Naive B cell (primary cell): ENCODE data around the gene CIZ1. TPM values are rescaled to one million over a fixed set of nuclear protein-coding genes. Genes with fewer than 3 reads are reported as not detected.

Experiments used
- ATAC-seq, 2 donors: fragments of 150-1000 bp; cut with Tn5 transposase; 2 replicates each; pipeline ENCODE4 v1.10.0; 2021; ENCODE audit warnings: low read depth in 2 of 2, mild to moderate bottlenecking in 2 of 2, moderate library complexity in 2 of 2
- DNase-seq: peaks from one replicate; pipeline ENCODE4 v3.0.0; 2022
- H3K27ac Mint-ChIP-seq, 6 donors: one replicate each; pipeline ENCODE4 v1.8.0; 2020 to 2022; ENCODE audit warnings: mild to moderate bottlenecking in 6 of 6, mixed read lengths in 6 of 6, moderate library complexity in 5 of 6, inconsistent platforms in 2 of 6
- H3K27me3 Mint-ChIP-seq, 3 donors: one replicate each; pipeline ENCODE4 v1.8.0; 2021 to 2022; ENCODE audit warnings: mixed read lengths in 3 of 3, mild to moderate bottlenecking in 1 of 3
- H3K36me3 Mint-ChIP-seq, 2 donors: one replicate each; pipeline ENCODE4 v1.8.0; 2020 to 2022; ENCODE audit warnings: mixed read lengths in 2 of 2, inconsistent platforms in 1 of 2, mild to moderate bottlenecking in 1 of 2
- H3K4me1 Mint-ChIP-seq, 3 donors: one replicate each; pipeline ENCODE4 v1.8.0; 2020 to 2022; ENCODE audit warnings: mixed read lengths in 3 of 3, inconsistent platforms in 1 of 3, mild to moderate bottlenecking in 1 of 3, moderate library complexity in 1 of 3
- H3K4me3 Mint-ChIP-seq, 8 donors: one replicate each; pipeline ENCODE4 v1.8.0; 2020 to 2022; ENCODE audit warnings: mild to moderate bottlenecking in 8 of 8, mixed read lengths in 8 of 8, moderate library complexity in 8 of 8, inconsistent platforms in 2 of 8
- H3K9me3 Mint-ChIP-seq, 7 donors: one replicate each; pipeline ENCODE4 v1.8.0; 2020 to 2022; ENCODE audit warnings: mixed read lengths in 7 of 7, mild to moderate bottlenecking in 5 of 7, inconsistent platforms in 2 of 7, moderate library complexity in 1 of 7
- polyA plus RNA-seq, 6 donors: library from polyadenylated mRNA; unstranded; fragments of 300-500 nt; fragmentation: Illumina TruSeq; gene quantifications; one replicate each; pipeline ENCODE4 v1.2.3, GENCODE V29; 2021; ENCODE audit warnings: low read depth in 6 of 6

CIZ1 gene
- polyA plus RNA-seq, 6 donors from 2014 or later, result 5.6 to 34.6 (median 9.9) TPM

DNA sequence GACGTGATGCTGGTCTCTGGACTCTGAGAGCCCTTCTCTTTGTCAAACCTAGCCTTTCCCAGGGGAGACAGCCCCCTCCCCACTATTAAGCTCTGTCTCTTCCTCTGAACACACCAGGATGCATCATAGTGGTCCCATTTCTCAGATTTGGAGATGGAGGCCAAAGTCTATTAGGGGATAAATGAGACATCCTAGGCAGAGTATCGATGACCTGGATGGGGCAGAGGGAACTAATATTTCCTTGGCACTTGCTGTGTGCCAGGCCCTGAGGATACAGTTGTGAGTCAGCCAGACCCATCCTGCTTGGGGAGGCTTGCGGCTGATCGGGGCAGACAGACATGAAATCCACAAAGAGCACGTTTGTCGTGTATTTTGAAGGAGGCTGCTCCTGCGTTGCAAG is 17.0 kb upstream of the CIZ1 start:
- Mint-ChIP-seq H3K4me1 (peaks cover 3 to 7% (median 5%) of the 10 kb centered on the region in 3 donors), H3K9me3 (no peaks in the 10 kb centered on the region), H3K36me3 (no peaks in the 10 kb centered on the region), H3K27me3 (peaks cover 4 to 61% (median 47%) of the 10 kb centered on the region in 3 donors), H3K27ac (no peak overlapping the region), H3K4me3 (no peak overlapping the region)
- DNase-seq (no peak), ATAC-seq (no peak)

DNA sequence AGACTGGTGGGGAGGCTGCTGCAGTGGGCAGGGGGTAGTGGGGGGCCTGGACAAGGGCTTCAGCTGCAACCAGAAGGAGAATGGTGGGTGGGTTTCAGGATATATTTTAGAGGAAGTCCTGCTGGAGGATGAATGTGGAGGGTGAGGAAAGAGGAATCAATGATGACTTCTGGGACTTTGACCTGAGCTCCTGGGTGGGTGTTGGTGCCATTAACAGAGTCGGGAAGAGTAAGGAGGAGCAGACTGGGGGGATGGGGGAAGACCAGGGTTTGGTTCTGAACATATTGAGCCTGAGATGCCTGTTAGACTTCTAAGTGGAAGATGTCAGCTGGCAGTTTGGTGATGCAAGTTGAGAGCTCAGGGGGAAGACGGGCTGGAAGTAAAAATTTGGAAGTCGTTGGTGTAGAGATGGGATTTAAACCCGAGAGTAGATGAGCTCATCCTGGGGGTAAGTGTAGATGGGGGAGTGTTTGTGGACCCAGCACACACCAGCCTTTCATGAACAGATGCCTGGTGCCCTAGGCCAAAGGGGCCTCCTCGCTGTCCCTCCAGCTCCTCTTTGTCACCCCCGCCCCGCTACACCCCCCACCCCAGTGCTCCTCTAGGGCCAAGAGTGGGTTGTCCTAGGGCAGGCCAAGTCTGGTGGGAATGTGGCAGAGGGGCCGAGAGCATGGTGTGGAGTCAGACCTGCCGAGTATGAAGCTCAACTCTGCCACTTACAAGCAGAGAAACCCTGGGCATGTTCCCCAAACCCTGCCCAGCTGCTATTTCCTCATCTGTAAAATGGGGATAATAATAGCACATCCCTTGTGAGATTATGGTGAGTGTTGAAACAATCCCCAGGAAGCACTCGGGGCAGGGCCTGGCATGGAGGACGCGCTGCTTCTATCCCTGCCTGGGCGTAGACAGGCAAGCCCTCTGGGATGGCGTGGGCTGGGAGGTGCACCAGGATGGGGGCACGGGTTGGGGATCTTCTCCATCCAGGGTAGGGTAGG is 15.8 kb upstream of the CIZ1 start:
- no peaks in the 10 kb centered on the region for H3K36me3 Mint-ChIP-seq
- peaks cover 7 to 11% (median 8%) of the 10 kb centered on the region in 3 donors for H3K4me1 Mint-ChIP-seq
- H3K9me3 Mint-ChIP-seq, result no peaks in the 10 kb centered on the region
- ATAC-seq (no peak), DNase-seq (no peak)
- H3K27me3 Mint-ChIP-seq, result peaks cover 9 to 54% (median 37%) of the 10 kb centered on the region in 3 donors
- H3K4me3 Mint-ChIP-seq, result peak overlapping the region in 1 of 8 donors; percentile 8
- peak overlapping the region in 3 of 6 donors; percentile 28 to 50 (median 43) for H3K27ac Mint-ChIP-seq

DNA sequence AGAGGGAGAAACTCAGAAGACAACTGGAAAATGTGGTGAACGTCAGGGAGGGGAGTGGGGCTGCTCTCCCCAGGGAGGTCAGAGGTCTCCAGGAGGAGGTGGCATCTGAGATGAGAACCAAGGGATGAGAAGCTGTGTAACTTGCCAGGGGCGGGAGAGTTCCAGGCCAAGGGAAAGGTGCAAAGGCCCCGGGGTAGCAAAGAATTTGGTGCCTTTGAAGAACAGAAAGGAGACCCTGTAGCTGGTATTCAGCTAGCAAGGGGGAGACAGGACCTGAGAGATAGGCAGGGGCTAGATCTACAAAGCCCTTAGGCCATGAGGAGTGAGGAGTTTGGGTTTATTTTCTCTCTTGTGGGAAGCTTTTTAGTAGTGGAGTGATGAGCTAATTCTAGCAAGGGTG is 15.1 kb upstream of the CIZ1 start:
- Mint-ChIP-seq H3K4me1 (peaks cover 7 to 11% (median 8%) of the 10 kb centered on the region in 3 donors), H3K27ac (peak overlapping the region in 1 of 6 donors; percentile 50), H3K27me3 (peaks cover 9 to 46% (median 30%) of the 10 kb centered on the region in 3 donors), H3K4me3 (peak overlapping the region in 1 of 8 donors; percentile 8), H3K9me3 (no peaks in the 10 kb centered on the region), H3K36me3 (no peaks in the 10 kb centered on the region)
- ATAC-seq, result no peak
- no peak for DNase-seq

DNA sequence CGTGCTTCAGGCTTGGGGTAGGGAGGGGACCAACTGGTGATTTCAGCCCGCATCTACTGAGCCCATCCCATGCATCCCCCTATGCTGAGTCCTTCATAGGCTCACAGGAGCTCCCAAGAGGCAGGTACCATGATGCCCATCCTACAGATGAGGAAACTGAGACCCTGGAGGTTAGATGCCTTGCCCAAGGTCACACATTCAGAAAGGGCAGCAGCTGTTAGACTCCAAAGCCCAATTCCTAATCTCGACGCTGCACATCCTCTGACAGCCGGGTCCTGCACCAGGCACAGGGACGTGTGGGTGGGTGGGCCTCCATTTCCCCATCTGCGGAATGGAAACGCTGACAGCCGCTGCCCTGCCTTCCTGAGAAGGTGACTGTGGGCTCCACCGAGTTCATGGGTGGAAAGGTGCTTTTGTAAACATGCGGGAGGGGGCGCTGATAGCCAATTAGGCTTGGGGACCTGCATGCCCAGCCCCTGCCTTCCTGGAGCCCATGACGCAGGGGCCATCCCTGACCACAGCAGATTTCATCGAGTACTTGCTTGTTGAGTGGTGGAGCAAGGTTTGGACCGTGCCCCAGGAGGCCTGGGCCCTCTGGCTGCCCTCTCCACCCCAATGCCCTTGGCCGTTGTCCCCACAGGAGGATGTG is 14.0 kb upstream of the CIZ1 start:
- ATAC-seq (no peak), DNase-seq (no peak)
- Mint-ChIP-seq H3K27ac (no peak overlapping the region), H3K27me3 (peaks cover 5 to 38% (median 30%) of the 10 kb centered on the region in 3 donors), H3K4me1 (peaks cover 7 to 11% (median 8%) of the 10 kb centered on the region in 3 donors), H3K9me3 (no peaks in the 10 kb centered on the region), H3K4me3 (peak overlapping the region in 5 of 8 donors; percentile 25 to 79 (median 43)), H3K36me3 (no peaks in the 10 kb centered on the region)

DNA sequence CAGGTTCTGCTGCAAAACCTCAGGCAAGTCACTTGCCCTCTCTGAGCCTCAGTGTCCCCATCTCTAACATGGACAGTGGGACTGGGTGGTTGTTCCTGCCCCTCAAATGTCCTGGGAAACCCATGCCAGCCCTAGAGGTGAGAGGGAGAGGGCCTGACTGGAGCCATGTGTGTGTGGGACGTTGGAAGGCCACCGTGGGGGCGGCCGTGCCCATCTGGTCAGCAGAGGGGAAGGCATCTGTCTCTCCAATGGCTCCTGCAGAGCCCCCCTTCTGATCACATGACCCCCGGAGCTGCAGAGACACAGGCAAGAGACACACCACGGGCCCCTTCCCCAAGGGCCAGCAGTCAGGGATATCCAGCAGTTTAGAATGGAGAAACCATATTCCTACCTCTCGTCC is 13.5 kb upstream of the CIZ1 start:
- no peaks in the 10 kb centered on the region for H3K36me3 Mint-ChIP-seq
- H3K9me3 Mint-ChIP-seq, result no peaks in the 10 kb centered on the region
- peak overlapping the region in 6 of 8 donors; percentile 33 to 79 (median 68) for H3K4me3 Mint-ChIP-seq
- H3K27me3 Mint-ChIP-seq, result peaks cover 5 to 38% (median 30%) of the 10 kb centered on the region in 3 donors
- H3K4me1 Mint-ChIP-seq, result peaks cover 7 to 11% (median 8%) of the 10 kb centered on the region in 3 donors
- DNase-seq (no peak), ATAC-seq (no peak)
- no peak overlapping the region for H3K27ac Mint-ChIP-seq

DNA sequence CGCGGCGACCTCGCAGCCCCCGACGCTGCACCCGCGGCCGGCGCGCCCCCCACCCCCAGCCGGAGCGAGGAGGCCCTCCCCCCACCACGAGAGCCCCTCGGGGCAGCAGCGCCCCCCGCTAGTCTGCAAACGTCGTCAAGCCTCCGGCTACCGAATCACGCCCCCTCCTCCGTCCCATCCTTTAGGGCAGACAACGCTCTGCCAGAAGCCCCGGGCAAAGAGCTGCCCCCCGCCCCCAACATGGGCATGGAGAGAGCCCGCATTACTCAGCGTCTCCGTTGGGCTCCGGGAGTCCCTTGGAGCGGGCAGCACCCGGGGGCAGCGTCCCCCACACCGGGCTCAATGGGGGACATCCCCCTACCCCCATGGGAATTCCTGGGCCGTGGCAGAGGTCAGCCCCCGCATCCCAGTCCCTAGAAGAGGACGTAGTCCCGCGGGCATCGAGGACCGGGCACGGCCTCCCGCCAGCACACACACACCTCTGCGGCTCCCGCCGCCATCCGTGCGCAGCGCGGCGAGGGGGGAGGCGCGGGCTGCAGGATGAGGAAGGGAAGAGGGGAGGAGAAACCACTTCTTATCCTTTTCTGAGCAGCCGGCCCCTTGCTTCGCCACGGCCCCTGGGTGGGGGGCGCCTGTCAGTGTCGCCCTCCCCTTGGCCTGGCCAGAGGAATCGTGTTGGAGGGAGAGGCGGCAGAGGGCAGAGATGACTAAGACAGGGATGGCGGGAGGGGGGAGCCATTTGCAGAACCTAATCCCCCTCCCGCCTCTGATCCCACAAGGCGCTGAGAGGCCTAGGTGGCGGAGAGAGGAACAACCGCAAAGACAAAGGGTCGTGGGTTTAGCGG is 12.6 kb upstream of the CIZ1 start:
- H3K36me3 Mint-ChIP-seq, result no peaks in the 10 kb centered on the region
- H3K27me3 Mint-ChIP-seq, result peaks cover 5 to 38% (median 30%) of the 10 kb centered on the region in 3 donors
- peak overlapping the region in 7 of 8 donors; percentile 62 to 79 (median 71) for H3K4me3 Mint-ChIP-seq
- H3K9me3 Mint-ChIP-seq, result no peaks in the 10 kb centered on the region
- no peak overlapping the region for H3K27ac Mint-ChIP-seq
- H3K4me1 Mint-ChIP-seq, result peaks cover 7 to 11% (median 8%) of the 10 kb centered on the region in 3 donors
- ATAC-seq (peak in 1 of 2 donors; percentile 12), DNase-seq (peak; percentile 20)

DNA sequence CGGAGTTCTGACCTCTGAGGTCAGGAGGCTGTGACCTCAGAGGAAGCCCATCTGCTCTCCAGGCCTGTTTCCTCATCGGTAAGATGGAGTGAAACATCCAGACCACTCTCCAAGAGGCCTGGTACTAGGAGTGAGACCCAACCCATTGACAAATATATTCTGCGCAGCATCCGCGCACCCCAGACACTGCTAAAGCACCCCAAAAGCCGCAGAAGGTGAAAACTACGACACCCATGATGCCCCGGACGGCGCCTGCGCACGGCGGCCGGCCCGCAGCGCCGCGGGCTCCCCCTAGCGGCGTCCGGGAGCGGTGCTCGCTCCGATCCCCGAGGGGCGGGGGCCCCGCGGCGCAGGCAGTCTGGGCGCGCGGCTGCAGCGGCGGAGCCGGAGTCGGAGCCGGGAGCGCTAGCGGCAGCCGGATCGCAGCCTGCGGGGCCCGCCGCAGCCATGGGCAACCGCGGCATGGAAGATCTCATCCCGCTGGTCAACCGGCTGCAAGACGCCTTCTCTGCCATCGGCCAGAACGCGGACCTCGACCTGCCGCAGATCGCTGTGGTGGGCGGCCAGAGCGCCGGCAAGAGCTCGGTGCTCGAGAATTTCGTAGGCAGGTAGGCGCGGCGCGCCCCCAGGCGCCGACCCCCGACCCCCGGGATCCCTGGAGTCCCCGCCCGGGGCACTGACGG is 11.8 kb upstream of the CIZ1 start, which contains the start of gene DNM1:
Gene DNM1, plus strand, starts transcription at position 356 of the 683 bp plus-strand sequence. Its CDS starts 92 bp downstream, at position 448.
- Mint-ChIP-seq H3K27me3 (peaks cover 5 to 30% (median 24%) of the 10 kb centered on the region in 3 donors), H3K9me3 (no peaks in the 10 kb centered on the region), H3K4me1 (peaks cover 7 to 11% (median 8%) of the 10 kb centered on the region in 3 donors), H3K36me3 (no peaks in the 10 kb centered on the region), H3K27ac (peak within 1 kb of the TSS in 4 of 6 donors; percentile 69 to 90 (median 77)), H3K4me3 (peak within 1 kb of the TSS; percentile 64 to 93 (median 86))
- ATAC-seq, result peak; percentile 91 to 95
- peak; percentile 76 for DNase-seq

DNA sequence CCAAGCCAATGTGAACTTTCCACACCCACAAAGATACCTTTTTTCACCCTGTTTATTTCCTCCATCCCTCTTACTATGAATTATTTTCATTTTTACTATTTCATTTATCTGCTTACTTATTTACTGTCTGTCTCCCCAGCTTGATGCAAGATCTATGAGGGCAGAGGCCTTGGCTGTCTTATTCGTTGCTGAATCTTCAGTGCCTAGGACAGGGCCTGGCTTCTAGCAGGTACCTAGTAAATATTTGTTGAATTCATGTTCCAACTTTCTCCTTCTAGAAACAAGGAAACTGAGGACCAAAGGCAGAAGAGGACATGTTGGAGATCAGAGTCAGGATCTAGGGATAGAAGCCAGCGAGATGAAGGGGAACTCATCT is 11.3 kb upstream of the CIZ1 start:
- H3K36me3 Mint-ChIP-seq, result no peaks in the 10 kb centered on the region
- peak overlapping the region in 4 of 6 donors; percentile 64 to 90 (median 71) for H3K27ac Mint-ChIP-seq
- DNase-seq (no peak), ATAC-seq (no peak)
- peaks cover 5 to 29% (median 24%) of the 10 kb centered on the region in 3 donors for H3K27me3 Mint-ChIP-seq
- H3K4me1 Mint-ChIP-seq, result peaks cover 7 to 11% (median 8%) of the 10 kb centered on the region in 3 donors
- H3K4me3 Mint-ChIP-seq, result peak overlapping the region; percentile 64 to 93 (median 86)
- no peaks in the 10 kb centered on the region for H3K9me3 Mint-ChIP-seq

DNA sequence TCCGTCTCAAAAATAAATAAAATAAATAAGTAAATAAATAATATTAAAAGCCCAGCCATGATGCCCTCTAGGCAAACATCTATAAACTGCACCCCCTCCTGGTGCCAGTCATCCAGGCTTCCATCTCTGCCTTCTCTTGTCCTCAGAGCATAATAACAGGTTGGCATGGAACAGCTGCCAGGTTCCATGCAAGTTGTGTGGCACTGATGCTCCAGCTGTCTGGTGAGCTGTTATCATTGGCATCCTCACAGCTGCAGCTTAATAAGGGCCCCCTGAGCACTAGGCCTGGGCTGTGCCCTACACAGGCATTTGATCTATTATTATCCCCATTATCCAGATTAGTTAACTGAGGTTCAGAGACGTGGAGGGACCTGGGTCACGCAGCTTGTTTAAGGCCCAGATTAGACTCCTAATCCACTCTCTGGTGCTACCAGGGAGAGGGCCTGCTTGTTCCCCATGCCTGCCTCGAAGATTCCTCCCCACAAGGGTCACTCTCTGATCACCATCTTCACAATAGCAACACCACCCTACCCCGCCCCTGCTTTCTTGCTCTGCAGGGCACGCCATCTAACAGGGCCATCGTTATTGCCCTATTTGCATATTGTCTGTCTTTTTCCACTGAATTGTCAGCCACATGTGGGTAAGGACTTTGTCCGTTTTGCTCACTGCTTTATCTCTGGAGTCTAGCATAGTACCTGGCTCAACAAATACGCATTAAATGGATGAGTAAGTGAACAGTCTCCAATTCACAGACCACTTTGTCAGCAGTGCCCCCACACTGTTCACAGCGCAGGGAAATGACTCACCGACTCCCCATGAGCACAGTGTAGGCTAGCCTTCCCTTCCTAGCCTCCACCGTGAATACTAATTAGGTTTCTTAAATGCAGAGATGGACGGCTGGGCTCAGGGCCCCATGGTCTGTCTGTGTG is 10.3 kb upstream of the CIZ1 start:
- ATAC-seq, result no peak
- peak overlapping the region in 2 of 8 donors; percentile 15 to 73 for H3K4me3 Mint-ChIP-seq
- no peaks in the 10 kb centered on the region for H3K36me3 Mint-ChIP-seq
- H3K9me3 Mint-ChIP-seq, result no peaks in the 10 kb centered on the region
- peaks cover 7 to 11% (median 8%) of the 10 kb centered on the region in 3 donors for H3K4me1 Mint-ChIP-seq
- H3K27me3 Mint-ChIP-seq, result peaks cover 5 to 22% (median 19%) of the 10 kb centered on the region in 3 donors
- H3K27ac Mint-ChIP-seq, result peak overlapping the region in 2 of 6 donors; percentile 63 to 64
- no peak for DNase-seq

DNA sequence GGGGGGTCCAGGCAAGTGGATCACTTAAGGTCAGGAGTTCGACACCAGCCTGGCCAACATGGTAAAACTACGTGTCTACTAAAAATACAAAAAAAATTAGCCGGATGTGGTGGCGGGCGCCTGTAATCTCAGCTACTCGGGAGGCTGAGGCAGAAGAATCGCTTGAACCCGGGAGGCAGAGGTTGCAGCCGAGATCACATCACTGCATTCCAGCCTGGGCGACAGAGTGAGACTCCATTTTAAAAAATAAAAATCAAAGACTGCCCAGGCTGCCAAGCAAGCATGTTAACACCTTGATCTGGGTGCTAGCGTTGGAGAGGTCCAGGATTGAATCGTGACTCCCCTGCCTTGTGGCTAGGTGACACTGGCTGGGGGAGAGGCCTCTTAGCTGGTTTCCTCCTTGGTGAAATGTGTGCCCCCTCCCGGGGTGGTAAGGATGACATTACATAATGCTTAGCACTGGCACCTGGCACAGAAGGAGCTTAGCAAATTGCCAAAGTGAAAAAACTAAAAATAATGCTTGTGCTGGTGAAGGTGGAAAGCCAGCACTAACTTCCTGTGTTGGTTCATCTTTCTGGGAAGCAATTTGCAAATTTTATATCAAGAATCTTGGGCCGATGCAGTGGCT is 2.2 kb upstream of the CIZ1 start:
- DNase-seq, result no peak
- Mint-ChIP-seq H3K27ac (no peak overlapping the region), H3K4me3 (peak overlapping the region in 5 of 8 donors; percentile 15 to 92 (median 82)), H3K27me3 (no peaks in the 10 kb centered on the region), H3K4me1 (peaks cover 14 to 31% (median 29%) of the 10 kb centered on the region in 3 donors), H3K36me3 (no peaks in the 10 kb centered on the region), H3K9me3 (no peaks in the 10 kb centered on the region)
- no peak for ATAC-seq
